ENCODE measurements around the gene HECA.

DNA sequence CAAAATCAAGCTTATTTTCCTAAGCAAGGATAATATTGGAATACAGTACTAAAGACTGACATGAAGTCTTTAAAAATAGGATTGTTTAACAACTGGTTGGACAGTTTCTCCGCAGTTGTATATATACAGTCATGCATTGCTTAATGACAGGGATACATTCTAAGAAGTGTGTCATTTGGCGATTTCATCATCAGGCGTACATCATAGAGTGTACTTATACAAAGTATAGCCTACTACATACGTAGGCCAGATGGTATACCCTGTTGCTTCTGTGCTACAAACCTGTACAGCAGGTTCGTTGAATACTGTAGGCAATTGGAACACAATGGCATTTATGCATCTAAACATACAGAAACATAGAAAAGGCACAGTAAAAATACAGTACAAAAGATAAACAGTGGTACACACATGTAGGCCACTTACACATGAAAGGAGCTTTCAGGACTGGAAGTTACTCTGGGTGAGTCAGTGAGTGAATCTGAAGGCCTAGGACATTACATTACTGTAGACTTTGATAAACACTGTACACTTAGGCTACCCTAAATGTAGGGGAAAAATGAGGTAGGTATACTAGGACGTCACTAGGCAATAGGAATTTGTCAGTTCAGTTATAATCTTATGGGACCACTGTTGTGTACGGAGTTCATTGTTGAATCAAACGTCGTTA is 20.1 kb downstream of the HECA start:
- TF ChIP-seq CHD4 (IDR thresholded peaks at IDR 0.05; ENCODE audit: borderline replicate concordance) (no peak), CEBPB (IDR thresholded peaks at IDR 0.05) (no peak), NFE2L2 (conservative IDR thresholded peaks at IDR 0.05; ENCODE audit: low read length) (no peak), POLR2A (IDR thresholded peaks at IDR 0.05; ENCODE audit: low read length) (no peak), ZNF302 (CRISPR knock-in tag; IDR thresholded peaks at IDR 0.05) (no peak)
- TF ChIP-seq, protein P1, sequence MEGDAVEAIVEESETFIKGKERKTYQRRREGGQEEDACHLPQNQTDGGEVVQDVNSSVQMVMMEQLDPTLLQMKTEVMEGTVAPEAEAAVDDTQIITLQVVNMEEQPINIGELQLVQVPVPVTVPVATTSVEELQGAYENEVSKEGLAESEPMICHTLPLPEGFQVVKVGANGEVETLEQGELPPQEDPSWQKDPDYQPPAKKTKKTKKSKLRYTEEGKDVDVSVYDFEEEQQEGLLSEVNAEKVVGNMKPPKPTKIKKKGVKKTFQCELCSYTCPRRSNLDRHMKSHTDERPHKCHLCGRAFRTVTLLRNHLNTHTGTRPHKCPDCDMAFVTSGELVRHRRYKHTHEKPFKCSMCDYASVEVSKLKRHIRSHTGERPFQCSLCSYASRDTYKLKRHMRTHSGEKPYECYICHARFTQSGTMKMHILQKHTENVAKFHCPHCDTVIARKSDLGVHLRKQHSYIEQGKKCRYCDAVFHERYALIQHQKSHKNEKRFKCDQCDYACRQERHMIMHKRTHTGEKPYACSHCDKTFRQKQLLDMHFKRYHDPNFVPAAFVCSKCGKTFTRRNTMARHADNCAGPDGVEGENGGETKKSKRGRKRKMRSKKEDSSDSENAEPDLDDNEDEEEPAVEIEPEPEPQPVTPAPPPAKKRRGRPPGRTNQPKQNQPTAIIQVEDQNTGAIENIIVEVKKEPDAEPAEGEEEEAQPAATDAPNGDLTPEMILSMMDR (IDR thresholded peaks at IDR 0.05) = no peak

Data from A549 (cell line).